HG02798 (cell line): ENCODE results near the gene TGFBRAP1.

Experiments used
- ATAC-seq: cut with Tn5 transposase; IDR thresholded peaks from one replicate; pipeline ENCODE4 v1.9.1; 2021; ENCODE audit warnings: mild to moderate bottlenecking; ENCODE audit not compliant: unreplicated experiment, poor library complexity

TGFBRAP1 gene

DNA sequence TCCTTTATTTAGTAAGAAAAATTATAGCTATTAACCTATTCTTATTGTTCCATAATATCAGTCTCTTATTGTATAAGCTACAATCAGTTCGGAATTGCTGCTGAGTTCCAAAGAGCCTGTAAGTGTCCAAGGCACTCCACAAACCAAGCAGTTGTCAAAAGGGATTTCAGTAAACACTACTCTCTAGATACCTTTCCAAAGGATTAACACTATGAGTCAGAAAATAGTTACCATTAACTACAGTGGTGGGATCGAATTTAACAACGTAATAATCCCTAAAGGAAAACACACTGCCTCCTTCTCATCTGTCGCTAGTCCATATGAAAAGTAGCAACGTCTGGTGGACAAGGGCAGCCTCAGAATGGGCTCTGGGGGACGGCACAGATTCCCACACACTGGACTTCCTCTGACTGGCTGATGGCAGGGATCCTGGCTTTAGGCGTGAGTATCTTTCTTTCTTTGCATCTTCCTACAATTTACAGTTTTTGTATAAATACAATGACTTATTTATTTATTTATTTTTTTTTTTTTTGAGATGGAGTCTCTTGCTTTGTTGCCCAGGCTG lies 8.8 kb downstream of the TGFBRAP1 start:
- ATAC-seq: no peak

DNA sequence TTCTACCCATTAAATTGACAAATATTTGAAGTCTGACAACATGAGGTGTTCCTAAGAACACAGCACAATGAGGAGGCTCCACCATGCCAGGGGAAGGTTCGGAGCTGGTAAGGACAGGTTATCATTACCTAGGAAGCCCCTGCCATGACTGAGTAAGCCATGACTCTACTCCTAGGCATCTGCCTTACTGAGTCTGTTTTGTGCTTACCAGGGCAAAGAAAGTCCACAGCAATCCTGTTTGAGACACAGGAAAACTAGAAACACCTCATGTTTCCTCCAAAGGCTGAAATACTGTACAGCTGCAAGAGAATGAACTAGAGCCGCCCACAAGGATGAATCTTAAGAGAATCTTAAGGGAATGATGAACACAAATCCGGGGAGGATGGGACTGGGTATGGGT lies 11.6 kb downstream of the TGFBRAP1 start:
- ATAC-seq: no peak

DNA sequence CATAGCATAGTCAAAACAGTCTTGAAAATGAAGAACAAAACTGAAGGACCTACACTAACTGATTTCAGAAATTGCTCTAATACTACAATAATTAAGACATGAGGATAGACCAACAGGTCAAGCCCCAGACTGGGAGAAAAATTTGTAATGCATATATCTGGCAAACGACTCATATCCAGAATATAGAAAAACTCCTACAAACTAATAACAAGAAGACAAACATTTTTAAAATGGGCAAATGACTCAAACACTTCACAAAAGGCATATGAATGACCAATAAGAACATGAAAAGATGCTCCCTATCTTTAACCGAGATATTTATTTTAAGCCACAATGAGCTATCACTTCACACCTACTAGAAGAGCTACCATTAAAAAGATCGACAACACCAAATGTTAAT lies 14.2 kb downstream of the TGFBRAP1 start:
- peak; percentile 74 for ATAC-seq

DNA sequence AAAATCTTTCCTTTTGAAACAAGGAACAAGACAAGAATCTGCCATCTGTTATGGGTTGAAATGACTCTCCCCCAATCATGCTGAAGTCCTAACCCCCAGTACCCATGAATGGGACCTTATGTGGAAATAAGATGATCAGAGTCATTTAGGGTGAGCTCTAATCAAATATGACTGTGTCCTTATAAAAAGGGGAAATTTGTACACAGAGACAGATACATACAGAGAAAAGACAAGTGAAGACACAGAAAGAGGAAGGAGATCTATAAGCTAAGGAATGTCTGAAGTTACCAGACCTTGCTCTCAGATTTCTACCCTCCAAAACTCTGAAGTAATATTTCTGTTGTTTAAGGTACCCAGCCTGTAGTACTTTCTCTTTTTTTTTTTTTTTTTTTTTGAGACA lies 15.7 kb downstream of the TGFBRAP1 start:
- no peak for ATAC-seq

DNA sequence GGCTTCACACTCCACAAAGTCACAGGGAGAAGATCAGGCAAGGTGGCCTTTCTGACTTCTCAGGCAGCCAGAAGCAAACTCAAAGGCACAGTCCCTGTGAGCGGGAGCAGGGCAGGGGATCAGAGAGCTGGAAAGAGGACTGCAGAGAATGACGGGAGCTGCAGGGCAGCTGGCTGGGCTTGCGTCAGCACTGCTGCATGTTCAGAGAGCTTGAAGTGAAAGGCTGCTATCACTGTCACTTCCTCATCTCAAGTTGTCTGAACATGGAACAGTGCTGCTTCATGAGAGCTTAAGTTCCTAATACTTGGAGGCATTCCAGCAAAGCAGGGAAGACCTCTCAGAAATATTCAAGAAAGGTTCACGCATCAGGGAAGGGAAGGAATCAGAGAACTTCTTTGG lies 20.4 kb downstream of the TGFBRAP1 start:
- no peak for ATAC-seq

GRCh38 chr2:105308382-105309146 lies 21.0 kb downstream of the TGFBRAP1 start:
- ATAC-seq: no peak

DNA sequence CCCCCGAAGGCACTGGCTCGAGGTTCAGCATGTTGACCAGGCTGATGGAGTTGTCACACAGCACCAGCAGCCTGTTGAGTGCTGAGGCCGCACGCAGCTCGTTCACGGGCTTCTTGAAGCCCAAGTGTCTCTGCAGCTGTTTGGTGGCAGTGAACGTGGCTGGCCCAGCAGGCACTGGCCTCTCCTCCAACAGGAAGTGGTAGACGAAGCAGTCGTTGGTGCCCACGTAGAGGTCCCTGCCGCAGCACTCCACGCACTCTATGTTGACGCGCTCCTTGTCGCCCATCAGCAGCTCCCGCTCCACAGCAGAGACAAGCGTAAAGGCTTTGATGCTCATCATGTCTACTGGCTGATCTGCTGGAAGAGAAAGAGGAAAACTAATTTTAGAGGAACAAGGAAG lies 21.6 kb downstream of the TGFBRAP1 start:
- no peak for ATAC-seq

DNA sequence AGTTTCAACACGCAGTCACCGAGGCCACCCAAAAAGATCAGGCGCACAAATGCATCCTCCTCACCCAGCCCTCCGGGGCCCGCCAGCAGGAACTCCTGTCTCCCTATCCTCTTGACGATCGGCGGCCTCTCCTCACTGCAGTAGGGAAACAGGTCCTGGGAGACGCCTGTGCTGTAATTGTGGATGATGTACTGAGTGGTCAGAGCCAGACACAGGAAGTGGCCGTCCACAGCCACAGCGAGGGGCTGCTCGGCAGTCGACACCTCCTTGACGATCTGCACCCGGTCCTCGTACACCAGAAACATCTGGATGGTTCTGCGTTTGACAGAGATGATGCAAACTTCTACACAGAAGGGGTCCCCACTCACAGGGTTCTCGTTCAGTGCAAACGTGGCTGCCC lies 22.0 kb downstream of the TGFBRAP1 start:
- ATAC-seq: no peak

GRCh38 chr2:105307146-105307545 lies 22.4 kb downstream of the TGFBRAP1 start:
- no peak for ATAC-seq

DNA sequence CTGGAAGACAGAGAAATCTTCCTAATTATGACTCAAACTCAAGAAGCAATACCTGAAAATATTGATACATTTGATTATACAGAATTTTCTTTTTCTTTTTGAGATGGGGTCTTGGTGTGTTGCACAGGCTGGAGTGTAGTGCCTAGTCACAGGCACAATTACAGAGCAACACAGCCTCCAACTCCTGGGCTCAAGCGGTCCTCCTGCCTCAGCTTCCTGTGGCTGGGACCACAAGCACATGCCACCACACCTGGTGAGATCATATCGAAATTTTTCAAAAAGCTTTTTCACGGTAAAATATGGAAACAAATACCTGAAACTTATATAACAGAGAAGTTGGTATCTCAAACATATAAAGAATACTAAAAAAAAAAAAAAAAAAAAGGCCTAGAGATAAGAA lies 27.9 kb downstream of the TGFBRAP1 start:
- no peak for ATAC-seq

- peak; percentile 51 for ATAC-seq
Measured at GRCh38 chr2:105299290-105299689, 30.2 kb downstream of the TGFBRAP1 start.

DNA sequence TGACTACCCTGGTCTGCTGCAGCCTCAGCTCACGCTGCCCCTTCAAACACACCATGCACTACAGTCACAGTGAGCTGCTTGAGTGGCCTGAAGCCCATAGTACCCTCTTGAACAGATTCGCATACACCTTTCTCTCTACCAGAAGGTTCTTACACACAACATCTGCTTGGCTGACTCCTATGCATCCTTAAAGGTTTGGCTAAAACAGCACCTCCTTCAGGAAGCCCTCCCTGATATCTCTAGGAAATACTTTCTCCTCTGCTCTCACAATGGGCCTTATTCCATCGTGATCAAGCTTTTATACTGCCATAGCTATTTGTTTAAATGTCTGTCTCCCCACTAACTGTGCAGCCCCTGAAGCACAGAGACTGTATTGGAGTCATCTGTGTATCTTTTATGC lies 31.5 kb downstream of the TGFBRAP1 start:
- ATAC-seq: no peak

GRCh38 chr2:105297216-105297615 lies 32.3 kb downstream of the TGFBRAP1 start:
- no peak for ATAC-seq

- ATAC-seq: no peak
Measured at GRCh38 chr2:105296017-105296611, 33.4 kb downstream of the TGFBRAP1 start.

DNA sequence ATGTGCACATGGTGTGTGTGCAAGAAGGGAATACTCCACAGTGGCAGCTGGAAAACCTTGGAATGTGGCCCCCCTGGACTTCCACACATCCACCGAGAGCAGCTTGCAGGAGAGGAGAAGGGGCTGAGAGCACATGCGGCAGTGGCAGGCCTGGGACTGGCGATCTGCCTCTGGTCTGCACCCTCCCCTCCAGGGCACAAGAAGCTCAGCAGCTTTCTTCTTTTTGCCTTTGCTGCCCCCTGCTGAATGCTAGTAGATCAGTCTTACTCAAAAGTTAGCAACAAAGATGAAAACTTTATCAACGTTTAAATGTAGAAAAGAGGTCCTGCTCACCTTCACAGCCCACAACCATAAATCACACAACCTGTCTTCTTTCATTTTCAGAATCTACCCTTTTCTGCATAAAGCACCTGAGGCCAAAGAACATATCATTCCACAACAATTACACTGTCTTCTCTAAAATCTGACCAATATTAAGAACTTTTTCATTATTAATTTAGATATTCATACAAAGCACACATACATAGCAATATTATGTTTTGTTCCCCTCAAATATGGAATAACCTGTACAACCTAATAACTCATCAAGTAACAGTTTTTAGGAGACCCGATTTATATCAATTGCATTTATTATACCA lies 34.6 kb downstream of the TGFBRAP1 start:
- peak; percentile 60 for ATAC-seq

DNA sequence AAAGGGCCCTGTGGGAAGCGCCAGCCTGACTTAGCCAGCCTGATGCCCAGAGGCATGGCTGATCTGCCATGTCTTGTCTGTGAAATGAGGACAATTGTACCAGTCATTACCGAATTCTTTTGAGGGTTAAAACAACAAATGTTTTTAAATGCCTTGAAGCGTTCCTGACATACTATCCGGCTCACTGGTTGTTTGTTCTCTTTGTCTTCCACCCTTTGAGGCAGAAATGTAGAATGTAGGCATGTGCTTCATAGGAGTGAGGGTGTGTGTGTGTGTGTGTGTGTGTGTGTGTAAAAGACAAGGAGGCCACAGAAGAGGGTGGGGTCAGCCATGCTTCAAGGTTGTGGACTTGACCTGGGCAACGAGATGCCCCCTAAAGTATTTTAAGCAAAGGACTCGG lies 35.5 kb downstream of the TGFBRAP1 start:
- ATAC-seq: no peak

GRCh38 chr2:105291981-105292380 lies 37.6 kb downstream of the TGFBRAP1 start:
- no peak for ATAC-seq

DNA sequence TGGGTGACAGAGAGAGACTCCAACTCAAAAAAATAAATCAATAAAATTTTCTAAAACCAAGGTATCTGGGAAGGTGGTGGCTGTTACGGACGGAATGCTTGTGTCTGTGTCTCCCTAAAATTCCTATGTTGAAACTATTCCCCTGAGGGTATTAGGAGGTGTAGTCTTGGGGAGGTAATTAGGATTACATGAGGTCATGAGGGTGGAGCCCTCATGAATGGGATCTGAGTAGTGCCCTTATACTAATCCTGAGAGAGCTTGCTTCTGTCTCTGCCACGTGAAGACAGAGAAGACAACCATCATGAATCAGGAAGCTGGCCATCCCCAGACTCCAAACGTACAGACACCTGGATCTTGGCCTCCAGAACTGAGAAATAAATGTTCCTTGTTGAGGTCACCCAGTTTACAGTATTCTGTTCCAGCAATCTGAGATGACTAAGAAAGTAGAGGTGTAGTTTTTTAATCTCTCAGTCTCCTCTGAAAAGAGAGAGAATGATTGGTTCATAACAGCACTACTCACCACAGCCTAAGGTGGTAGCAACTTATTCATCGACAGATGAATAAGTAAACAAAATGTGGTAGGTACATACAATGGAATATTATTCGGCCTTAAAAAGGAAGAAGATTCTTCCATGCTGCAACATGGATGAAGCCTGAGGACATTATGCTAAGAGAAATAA lies 38.4 kb downstream of the TGFBRAP1 start:
- ATAC-seq: no peak

DNA sequence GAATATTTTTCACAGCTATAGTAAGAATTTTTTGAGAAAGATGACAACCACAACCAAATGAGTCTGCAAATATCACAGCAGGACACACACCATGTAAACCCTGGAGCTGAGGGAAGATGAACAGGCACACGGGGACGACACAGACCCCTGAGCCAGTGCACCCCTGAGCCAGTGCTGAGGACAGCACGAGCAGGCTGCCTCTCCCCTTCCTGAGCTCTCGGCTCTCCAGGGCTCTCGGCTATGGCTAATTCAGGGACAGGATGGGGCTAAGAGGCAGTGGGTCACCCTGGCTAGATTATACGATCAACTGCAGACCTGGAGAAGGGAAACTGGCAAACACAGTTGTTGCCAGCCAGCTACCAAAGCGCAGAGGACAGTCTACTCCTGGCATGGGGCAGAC lies 41.4 kb downstream of the TGFBRAP1 start:
- no peak for ATAC-seq

DNA sequence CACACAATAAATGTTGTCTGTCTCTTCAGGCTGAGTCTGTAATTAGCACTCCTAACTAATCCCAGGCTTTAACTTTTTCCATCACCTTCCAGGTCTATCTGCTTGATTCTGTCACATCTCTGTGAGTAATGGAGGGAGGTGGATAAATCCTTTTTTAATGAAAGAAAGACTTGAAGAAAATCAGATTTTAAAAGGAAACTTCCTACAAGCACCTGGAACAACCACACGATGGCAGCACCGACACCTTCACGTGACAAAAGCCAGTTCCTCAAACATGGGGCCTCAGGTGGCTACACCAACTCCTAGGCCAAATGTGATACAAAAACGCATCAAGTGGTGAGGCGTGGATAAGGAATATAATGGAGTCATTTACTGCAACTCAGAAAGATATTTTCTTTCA lies 41.8 kb downstream of the TGFBRAP1 start:
- peak; percentile 51 for ATAC-seq

DNA sequence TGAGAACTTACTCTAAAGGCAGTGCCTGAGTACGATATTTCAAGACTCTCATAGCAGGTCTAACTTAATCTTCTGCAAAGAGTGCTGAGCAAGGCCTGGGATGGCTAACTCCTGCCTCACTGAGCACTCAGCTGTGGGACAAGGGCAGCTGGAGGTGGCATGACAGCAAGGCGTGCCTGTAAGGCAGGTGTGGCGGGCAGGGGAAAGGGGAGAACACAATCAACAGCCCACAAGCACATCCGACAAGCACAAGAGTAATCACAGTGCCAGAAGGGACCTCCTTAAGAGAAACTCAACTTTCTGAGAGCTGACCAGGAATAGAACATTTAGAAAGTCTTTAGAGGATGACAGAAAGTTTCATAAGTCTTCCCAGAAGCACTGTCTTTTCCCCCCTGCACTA lies 46.0 kb downstream of the TGFBRAP1 start:
- ATAC-seq: no peak
